Uterus (tissue), 4 donors: Measurements from ENCODE around the gene WDR81. TPM values are rescaled to one million over a fixed set of nuclear protein-coding genes. Genes with fewer than 3 reads are reported as not detected.
A peak's percentile ranks its signal among the peaks of the same experiment; 100 is the strongest.

ENCODE experiments used
- DNase-seq, 2 donors: peaks; one replicate each; pipeline ENCODE4 v3.0.0-alpha.2; 2019 to 2020
- H3K27ac ChIP-seq, 2 donors: fragments of 200-600 bp; sonication (generic); 1 replicate in 1 of 2; 2 replicates in 1 of 2; pipeline ENCODE4 v1.5.1; 2016 to 2018
- H3K27me3 ChIP-seq, 2 donors: fragments of 200-600 bp; sonication (generic); one replicate each; pipeline ENCODE4 v1.5.1; 2018 to 2019; ENCODE audit warnings: control low read depth in 1 of 2
- H3K36me3 ChIP-seq, 2 donors: fragments of 200-600 bp; sonication (generic); one replicate each; pipeline ENCODE4 v1.5.1; 2019; ENCODE audit warnings: control low read depth in 1 of 2
- H3K4me1 ChIP-seq, 2 donors: fragments of 200-600 bp; sonication (generic); one replicate each; pipeline ENCODE4 v1.5.1; 2018 to 2019; ENCODE audit warnings: control low read depth in 1 of 2
- H3K4me3 ChIP-seq, 2 donors: fragments of 200-600 bp; sonication (generic); 1 replicate in 1 of 2; 2 replicates in 1 of 2; pipeline ENCODE4 v1.5.1; 2018 to 2019; ENCODE audit warnings: mild to moderate bottlenecking in 1 of 2
- H3K9me3 ChIP-seq, 2 donors: fragments of 200-600 bp; sonication (generic); one replicate each; pipeline ENCODE4 v1.5.1; 2019; ENCODE audit warnings: control low read depth in 1 of 2
- POLR2A ChIP-seq, 2 donors: fragments of 450-650 bp; IDR thresholded peaks; one replicate each; pipeline ENCODE4 v1.6.1; 2016; ENCODE audit warnings: antibody characterized with exemption in 2 of 2, mild to moderate bottlenecking in 1 of 2, moderate library complexity in 1 of 2
- intact Hi-C: fragments of 100-400 bp; cut with DNase I; formaldehyde crosslinking; loops from one replicate; pipeline ENCODE4 v1.15.1; 2023; ENCODE audit warnings: low total_unique reads
- total RNA-seq, 4 donors: library from RNA; depleted of rRNA in 3 of 4; stranded (reverse); fragments of >200 nt in 3 of 4; gene quantifications; one replicate each; pipeline versions ENCODE4 v1.1.0 to v1.2.4, GENCODE V29; 2014 to 2023
- TF ChIP-seq, protein P1 (sequence below), 4 experiments: fragments of 200-600 bp in 2 of 4; fragments of 450-650 bp in 2 of 4; sonication (generic) in 2 of 4; IDR thresholded peaks; one replicate each; pipeline ENCODE4 v1.5.1; 2016 to 2019; ENCODE audit warnings: antibody characterized with exemption in 4 of 4, mild to moderate bottlenecking in 2 of 4, moderate library complexity in 1 of 4
- donor health status: DM: yes; HTN: yes; CAD: no.

The WDR81 gene
- total RNA-seq, 4 donors from 2014 or later = 23.6 to 40.7 (median 29.9) TPM

DNA sequence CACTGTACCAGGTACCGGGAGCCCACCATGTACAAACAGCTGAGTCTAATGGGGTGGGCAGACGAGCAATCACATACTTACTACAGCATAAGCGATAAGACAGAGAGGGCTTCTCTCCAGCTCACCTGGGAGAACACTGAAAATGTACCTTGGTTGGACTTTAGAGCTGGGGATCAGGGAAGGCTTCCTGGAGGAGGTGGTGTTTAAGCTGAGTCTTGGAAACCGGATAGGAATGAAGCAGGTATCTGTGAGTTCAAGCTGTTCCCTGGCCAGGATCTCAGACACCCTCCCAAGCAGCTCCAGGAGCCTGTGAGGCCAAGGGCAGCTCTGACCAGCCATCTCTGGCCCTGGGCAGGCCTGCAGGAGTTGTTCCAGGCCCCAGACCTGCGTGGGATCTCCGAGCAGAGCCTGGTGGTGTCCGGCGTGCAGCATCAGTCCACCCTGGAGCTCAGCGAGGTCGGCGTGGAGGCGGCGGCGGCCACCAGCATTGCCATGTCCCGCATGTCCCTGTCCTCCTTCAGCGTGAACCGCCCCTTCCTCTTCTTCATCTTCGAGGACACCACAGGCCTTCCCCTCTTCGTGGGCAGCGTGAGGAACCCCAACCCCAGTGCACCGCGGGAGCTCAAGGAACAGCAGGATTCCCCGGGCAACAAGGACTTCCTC is 29.4 kb downstream of the WDR81 start:
- Histone ChIP-seq H3K4me3 (no peak overlapping the region), H3K9me3 (no peaks in the 10 kb centered on the region), H3K27me3 (no peaks in the 10 kb centered on the region), H3K36me3 (no peaks in the 10 kb centered on the region), H3K4me1 (peaks cover 0 to 6% of the 10 kb centered on the region in 2 donors), H3K27ac (no peak overlapping the region)
- intact Hi-C loops = no loop called here
- no peak for DNase-seq
- TF ChIP-seq POLR2A (IDR thresholded peaks at IDR 0.05) = no peak
- TF ChIP-seq, protein P1, sequence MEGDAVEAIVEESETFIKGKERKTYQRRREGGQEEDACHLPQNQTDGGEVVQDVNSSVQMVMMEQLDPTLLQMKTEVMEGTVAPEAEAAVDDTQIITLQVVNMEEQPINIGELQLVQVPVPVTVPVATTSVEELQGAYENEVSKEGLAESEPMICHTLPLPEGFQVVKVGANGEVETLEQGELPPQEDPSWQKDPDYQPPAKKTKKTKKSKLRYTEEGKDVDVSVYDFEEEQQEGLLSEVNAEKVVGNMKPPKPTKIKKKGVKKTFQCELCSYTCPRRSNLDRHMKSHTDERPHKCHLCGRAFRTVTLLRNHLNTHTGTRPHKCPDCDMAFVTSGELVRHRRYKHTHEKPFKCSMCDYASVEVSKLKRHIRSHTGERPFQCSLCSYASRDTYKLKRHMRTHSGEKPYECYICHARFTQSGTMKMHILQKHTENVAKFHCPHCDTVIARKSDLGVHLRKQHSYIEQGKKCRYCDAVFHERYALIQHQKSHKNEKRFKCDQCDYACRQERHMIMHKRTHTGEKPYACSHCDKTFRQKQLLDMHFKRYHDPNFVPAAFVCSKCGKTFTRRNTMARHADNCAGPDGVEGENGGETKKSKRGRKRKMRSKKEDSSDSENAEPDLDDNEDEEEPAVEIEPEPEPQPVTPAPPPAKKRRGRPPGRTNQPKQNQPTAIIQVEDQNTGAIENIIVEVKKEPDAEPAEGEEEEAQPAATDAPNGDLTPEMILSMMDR (IDR thresholded peaks at IDR 0.05) = no peak

DNA sequence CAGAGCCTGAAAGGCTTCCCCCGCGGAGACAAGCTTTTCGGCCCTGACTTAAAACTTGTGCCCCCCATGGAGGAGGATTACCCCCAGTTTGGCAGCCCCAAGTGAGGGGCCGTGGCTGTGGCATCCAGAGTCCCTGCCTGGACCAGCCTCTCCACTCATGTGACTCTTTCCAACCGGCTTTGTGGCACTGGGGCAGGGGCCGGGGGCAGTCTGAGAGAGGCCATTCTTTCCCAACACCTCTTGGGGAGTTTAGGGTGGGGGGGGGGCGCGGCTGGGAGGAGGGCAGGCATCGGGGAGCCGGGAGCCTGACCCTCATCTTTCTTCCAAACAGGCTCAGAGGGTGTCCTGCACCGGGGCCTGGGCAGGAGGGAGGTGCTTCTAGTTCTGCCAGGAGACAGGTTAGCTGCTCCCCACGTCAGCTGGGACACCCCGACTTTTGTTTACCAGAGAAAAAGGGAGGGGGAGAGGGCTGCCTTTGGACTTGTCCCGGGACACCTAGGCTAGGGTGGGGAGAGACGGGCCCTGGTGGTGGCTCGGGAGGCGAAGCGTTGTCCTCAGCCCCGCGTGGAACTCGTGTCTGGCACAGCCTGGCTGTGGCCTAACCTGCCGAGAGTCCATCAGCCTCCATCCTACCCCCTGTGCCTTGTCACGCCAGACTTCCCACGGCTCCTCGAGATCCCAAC is 30.1 kb downstream of the WDR81 start:
- DNase-seq = no peak
- Histone ChIP-seq H3K9me3 (no peaks in the 10 kb centered on the region), H3K27ac (peak overlapping the region in 1 of 2 donors; percentile 32), H3K4me1 (peaks cover 0 to 6% of the 10 kb centered on the region in 2 donors), H3K27me3 (no peaks in the 10 kb centered on the region), H3K4me3 (no peak overlapping the region), H3K36me3 (no peaks in the 10 kb centered on the region)
- TF ChIP-seq POLR2A (IDR thresholded peaks at IDR 0.05) = no peak
- TF ChIP-seq, protein P1 (IDR thresholded peaks at IDR 0.05) = no peak
- intact Hi-C loops = no loop called here

DNA sequence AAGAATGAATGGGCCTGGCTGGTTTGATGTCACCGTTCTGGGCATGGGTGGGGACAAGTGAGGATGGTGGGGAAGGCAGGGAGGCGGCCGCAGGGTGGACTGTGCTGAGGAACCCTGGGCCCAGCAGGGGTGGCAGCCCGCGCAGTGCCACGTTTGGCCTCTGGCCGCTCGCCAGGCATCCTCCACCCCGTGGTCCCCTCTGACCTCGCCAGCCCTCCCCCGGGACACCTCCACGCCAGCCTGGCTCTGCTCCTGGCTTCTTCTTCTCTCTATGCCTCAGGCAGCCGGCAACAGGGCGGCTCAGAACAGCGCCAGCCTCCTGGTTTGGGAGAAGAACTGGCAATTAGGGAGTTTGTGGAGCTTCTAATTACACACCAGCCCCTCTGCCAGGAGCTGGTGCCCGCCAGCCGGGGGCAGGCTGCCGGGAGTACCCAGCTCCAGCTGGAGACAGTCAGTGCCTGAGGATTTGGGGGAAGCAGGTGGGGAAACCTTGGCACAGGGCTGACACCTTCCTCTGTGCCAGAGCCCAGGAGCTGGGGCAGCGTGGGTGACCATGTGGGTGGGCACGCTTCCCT is 30.8 kb downstream of the WDR81 start:
- intact Hi-C loops = no loop called here
- Histone ChIP-seq H3K9me3 (no peaks in the 10 kb centered on the region), H3K27me3 (no peaks in the 10 kb centered on the region), H3K4me3 (no peak overlapping the region), H3K27ac (peak overlapping the region; percentile 11 to 32), H3K36me3 (no peaks in the 10 kb centered on the region), H3K4me1 (peaks cover 0 to 6% of the 10 kb centered on the region in 2 donors)
- no peak for DNase-seq
- TF ChIP-seq POLR2A (IDR thresholded peaks at IDR 0.05) = no peak
- TF ChIP-seq, protein P1 (IDR thresholded peaks at IDR 0.05) = no peak

DNA sequence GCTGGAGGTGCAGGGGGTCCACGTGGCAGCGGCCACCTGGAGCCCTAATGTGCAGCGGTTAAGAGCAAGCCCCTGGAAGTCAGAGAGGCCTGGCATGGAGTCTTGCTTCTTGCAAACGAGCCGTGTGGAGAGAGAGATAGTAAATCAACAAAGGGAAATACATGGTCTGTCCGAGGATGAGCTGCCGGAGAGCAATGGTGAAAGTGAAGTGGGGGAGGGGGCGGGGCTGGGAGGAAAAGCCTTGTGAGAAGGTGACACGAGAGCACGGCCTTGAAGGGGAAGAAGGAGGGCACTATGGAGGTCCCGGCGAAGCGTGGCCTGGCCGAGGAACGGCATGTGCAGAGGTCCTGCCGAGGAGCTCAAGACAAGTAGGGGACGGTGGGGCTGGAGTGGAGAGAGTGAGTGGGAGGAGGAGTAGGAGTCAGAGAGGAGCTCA is 31.3 kb downstream of the WDR81 start:
- TF ChIP-seq POLR2A (IDR thresholded peaks at IDR 0.05) = no peak
- TF ChIP-seq, protein P1 (IDR thresholded peaks at IDR 0.05) = no peak
- peaks cover 0 to 6% of the 10 kb centered on the region in 2 donors for H3K4me1 ChIP-seq
- no peaks in the 10 kb centered on the region for H3K36me3 ChIP-seq
- intact Hi-C loops = no loop called here
- no peaks in the 10 kb centered on the region for H3K9me3 ChIP-seq
- H3K4me3 ChIP-seq = no peak overlapping the region
- peak overlapping the region; percentile 11 to 32 for H3K27ac ChIP-seq
- H3K27me3 ChIP-seq = no peaks in the 10 kb centered on the region
- DNase-seq = peak in 1 of 2 donors; percentile 44

- no peaks in the 10 kb centered on the region for H3K9me3 ChIP-seq
- peak overlapping the region; percentile 9 to 14 for H3K27ac ChIP-seq
- intact Hi-C loops = no loop called here
- no peaks in the 10 kb centered on the region for H3K36me3 ChIP-seq
- peaks cover 0 to 6% of the 10 kb centered on the region in 2 donors for H3K4me1 ChIP-seq
- no peak for TF ChIP-seq POLR2A (IDR thresholded peaks at IDR 0.05)
- TF ChIP-seq, protein P1 (IDR thresholded peaks at IDR 0.05) = no peak
- no peaks in the 10 kb centered on the region for H3K27me3 ChIP-seq
- DNase-seq = no peak
- H3K4me3 ChIP-seq = no peak overlapping the region
Measured at GRCh38 chr17:1758807-1759206, 34.3 kb downstream of the WDR81 start.
